GM12865 (cell line): ENCODE measurements around the gene PPIF.

ENCODE experiments used
- DNase-seq: peaks from one replicate; pipeline ENCODE4 v3.0.0; 2010; ENCODE audit warnings: low read depth
- H3K4me3 ChIP-seq: 2 replicates; pipeline ENCODE4 v1.5.1; 2011; ENCODE audit warnings: mild to moderate bottlenecking, low read depth, low read length, control low read depth
- TF ChIP-seq, protein P1 (sequence below): IDR thresholded peaks from 2 replicates; pipeline ENCODE4 v1.5.1; 2011; ENCODE audit warnings: low read length, control low read depth, low read depth, inconsistent platforms; ENCODE audit not compliant: insufficient read depth; ENCODE audit errors: missing control alignments

PPIF gene

GRCh38 chr10:79308969-79309665 is 38.2 kb upstream of the PPIF start:
- TF ChIP-seq, protein P1, sequence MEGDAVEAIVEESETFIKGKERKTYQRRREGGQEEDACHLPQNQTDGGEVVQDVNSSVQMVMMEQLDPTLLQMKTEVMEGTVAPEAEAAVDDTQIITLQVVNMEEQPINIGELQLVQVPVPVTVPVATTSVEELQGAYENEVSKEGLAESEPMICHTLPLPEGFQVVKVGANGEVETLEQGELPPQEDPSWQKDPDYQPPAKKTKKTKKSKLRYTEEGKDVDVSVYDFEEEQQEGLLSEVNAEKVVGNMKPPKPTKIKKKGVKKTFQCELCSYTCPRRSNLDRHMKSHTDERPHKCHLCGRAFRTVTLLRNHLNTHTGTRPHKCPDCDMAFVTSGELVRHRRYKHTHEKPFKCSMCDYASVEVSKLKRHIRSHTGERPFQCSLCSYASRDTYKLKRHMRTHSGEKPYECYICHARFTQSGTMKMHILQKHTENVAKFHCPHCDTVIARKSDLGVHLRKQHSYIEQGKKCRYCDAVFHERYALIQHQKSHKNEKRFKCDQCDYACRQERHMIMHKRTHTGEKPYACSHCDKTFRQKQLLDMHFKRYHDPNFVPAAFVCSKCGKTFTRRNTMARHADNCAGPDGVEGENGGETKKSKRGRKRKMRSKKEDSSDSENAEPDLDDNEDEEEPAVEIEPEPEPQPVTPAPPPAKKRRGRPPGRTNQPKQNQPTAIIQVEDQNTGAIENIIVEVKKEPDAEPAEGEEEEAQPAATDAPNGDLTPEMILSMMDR: no peak
- DNase-seq: no peak
- no peak overlapping the region for H3K4me3 ChIP-seq

DNA sequence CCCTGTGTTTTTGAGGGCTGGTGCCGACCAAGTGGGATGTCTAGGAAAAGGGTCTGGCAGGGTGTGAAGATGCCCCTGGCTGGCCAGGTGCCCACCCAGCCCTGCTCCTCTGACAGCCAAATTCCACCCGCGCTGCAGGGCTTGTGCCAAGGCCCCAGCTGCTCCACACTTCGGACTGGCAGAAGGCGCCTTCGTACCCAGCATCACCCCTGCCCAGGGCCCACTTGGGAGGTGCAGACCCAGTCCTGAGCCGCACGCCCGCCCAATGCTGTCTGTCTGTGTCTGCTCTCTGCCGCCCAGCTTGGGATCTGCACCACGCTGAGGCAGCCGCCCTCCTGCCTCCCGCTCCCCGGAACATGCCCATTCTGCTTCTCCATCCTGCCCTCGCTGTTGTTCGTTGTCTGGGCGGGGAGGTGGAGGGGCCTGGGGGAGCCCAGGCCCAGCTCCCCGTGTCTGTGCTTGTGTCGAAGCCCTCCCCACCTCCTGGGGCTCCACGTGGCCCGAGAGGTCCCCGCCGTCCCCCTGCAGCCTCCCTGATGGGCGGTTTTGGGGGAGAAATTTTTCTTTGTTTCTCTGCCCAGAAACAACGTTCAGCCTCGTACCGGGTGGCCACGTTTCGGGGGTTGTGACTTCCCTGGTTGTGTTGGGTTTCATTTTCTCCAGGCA is 36.9 kb upstream of the PPIF start:
- TF ChIP-seq, protein P1: no peak
- H3K4me3 ChIP-seq: no peak overlapping the region
- DNase-seq: no peak

DNA sequence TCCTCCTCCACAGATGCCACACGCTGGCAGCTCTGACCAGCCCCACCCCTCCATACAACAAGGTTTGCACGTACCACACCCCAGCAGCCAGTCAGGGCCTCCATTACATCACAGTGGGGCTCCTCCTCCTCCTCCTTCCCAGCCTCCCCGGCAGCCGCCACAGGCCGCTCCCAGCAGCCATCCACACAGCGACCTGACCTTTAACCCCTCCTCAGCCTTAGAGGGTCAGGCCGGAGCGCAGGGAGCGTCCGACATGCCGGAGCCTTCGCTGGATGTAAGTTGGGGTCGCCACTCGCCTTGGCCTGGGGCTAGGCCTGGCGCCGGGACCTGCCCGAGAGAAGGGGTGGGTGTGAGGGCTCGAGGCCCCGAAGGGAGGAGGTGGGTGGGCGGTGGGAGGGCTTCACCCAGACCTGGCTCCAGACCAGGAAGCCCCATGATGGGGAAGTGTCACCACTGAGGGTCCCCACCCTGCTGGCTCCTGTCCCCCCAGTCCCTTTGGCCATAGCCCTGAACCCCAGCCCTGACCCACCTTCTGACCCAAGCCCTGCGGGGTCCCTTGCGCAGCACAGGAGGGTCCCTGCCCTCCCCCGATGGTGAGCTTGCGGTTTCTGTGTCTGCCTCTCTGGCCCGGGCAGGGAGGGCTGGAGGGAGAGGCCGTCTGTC is 36.2 kb upstream of the PPIF start:
- DNase-seq: no peak
- no peak overlapping the region for H3K4me3 ChIP-seq
- TF ChIP-seq, protein P1: no peak

GRCh38 chr10:79311581-79312407 is 35.5 kb upstream of the PPIF start:
- TF ChIP-seq, protein P1: no peak
- no peak overlapping the region for H3K4me3 ChIP-seq
- DNase-seq: no peak

- TF ChIP-seq, protein P1: no peak
- DNase-seq: no peak
- no peak overlapping the region for H3K4me3 ChIP-seq
Measured at GRCh38 chr10:79312601-79313187, 34.6 kb upstream of the PPIF start.

GRCh38 chr10:79313320-79313719 is 33.9 kb upstream of the PPIF start:
- H3K4me3 ChIP-seq: no peak overlapping the region
- no peak for DNase-seq
- TF ChIP-seq, protein P1: no peak
